Esophagus muscularis mucosa (tissue), 4 donors: ENCODE results near the gene VPS9D1. TPM values are rescaled to one million over a fixed set of nuclear protein-coding genes. Genes with fewer than 3 reads are reported as not detected.

ENCODE experiments used
- DNase-seq: peaks from one replicate; pipeline ENCODE4 v3.0.0-alpha.2; 2017; ENCODE audit errors: extremely low spot score
- H3K27ac ChIP-seq, 4 donors: fragments of 200-600 bp; sonication (generic); replicated peaks in 1 of 4; 1 replicate in 3 of 4; 2 replicates in 1 of 4; pipeline ENCODE4 v1.5.1; 2016 to 2019; ENCODE audit warnings: mild to moderate bottlenecking in 1 of 4
- H3K27me3 ChIP-seq, 4 donors: fragments of 200-600 bp; sonication (generic); one replicate each; pipeline versions ENCODE4 v1.5.1 to v1.6.0; 2016 to 2019
- H3K36me3 ChIP-seq, 4 donors: fragments of 200-600 bp; sonication (generic); one replicate each; pipeline ENCODE4 v1.5.1; 2016 to 2019
- H3K4me1 ChIP-seq, 4 donors: fragments of 200-600 bp; sonication (generic); one replicate each; pipeline ENCODE4 v1.5.1; 2016 to 2019
- H3K4me3 ChIP-seq, 4 donors: fragments of 200-600 bp; sonication (generic); 1 replicate in 2 of 4; 2 replicates in 2 of 4; pipeline ENCODE4 v1.5.1; 2016 to 2019; ENCODE audit warnings: mild to moderate bottlenecking in 4 of 4, moderate library complexity in 1 of 4
- H3K9me3 ChIP-seq, 4 donors: fragments of 200-600 bp; sonication (generic); 1 replicate in 3 of 4; 2 replicates in 1 of 4; pipeline ENCODE4 v1.5.1; 2016 to 2019
- CTCF ChIP-seq, 3 experiments: fragments of 200-600 bp in 2 of 3; fragments of 450-650 bp in 1 of 3; sonication (generic) in 2 of 3; IDR thresholded peaks; one replicate each; pipeline ENCODE4 v1.5.1; 2017 to 2019; ENCODE audit warnings: antibody characterized with exemption in 3 of 3, mild to moderate bottlenecking in 2 of 3, moderate library complexity in 1 of 3
- EP300 ChIP-seq: sonication (generic); formaldehyde crosslinking; IDR thresholded peaks from one replicate; pipeline ENCODE4 v1.6.1; 2017; ENCODE audit warnings: antibody characterized with exemption
- POLR2A ChIP-seq: fragments of 450-650 bp; IDR thresholded peaks from one replicate; pipeline ENCODE4 v1.6.1; 2017; ENCODE audit warnings: antibody characterized with exemption, moderate library complexity, mild to moderate bottlenecking, low read depth
- POLR2AphosphoS5 ChIP-seq, 2 donors: sonication (generic); formaldehyde crosslinking; IDR thresholded peaks; one replicate each; pipeline ENCODE4 v1.6.1; 2017; ENCODE audit warnings: antibody characterized with exemption in 2 of 2
- WGBS: methylation state at CpG from one replicate; pipeline ENCODE4 v1.1.5; 2018; 5-methylcytosine and 5-hydroxymethylcytosine counted together
- intact Hi-C: fragments of 100-400 bp; cut with DNase I; formaldehyde crosslinking; loops from one replicate; pipeline ENCODE4 v1.15.1; 2023
- total RNA-seq, 4 donors: library from RNA; depleted of rRNA; stranded (reverse); fragments of >200 nt; gene quantifications; one replicate each; pipeline versions ENCODE4 v1.1.0 to v1.2.1, GENCODE V29; 2016

The VPS9D1 gene
- total RNA-seq, 4 donors from 2014 or later, result 4.6 to 10.2 (median 7.1) TPM

- Histone ChIP-seq H3K36me3 (peaks cover 81 to 100% (median 96%) of the 10 kb centered on the region in 4 donors), H3K27ac (no peak overlapping the region), H3K27me3 (no peaks in the 10 kb centered on the region), H3K4me3 (no peak overlapping the region), H3K4me1 (no peaks in the 10 kb centered on the region), H3K9me3 (no peaks in the 10 kb centered on the region)
- no peak for DNase-seq
- TF ChIP-seq POLR2AphosphoS5 (IDR thresholded peaks at IDR 0.05) (no peak), CTCF (IDR thresholded peaks at IDR 0.05) (no peak), EP300 (no peak), POLR2A (no peak)
- intact Hi-C loops, result no loop called here
- 73% methylated on average over 9 of the region's 14 CpGs for WGBS
Measured at GRCh38 chr16:89729863-89730593, 9.3 kb upstream of the VPS9D1 start.

- Histone ChIP-seq H3K36me3 (peaks cover 81 to 100% (median 96%) of the 10 kb centered on the region in 4 donors), H3K27me3 (no peaks in the 10 kb centered on the region), H3K4me3 (no peak overlapping the region), H3K9me3 (no peaks in the 10 kb centered on the region), H3K27ac (no peak overlapping the region), H3K4me1 (peaks cover 2 to 5% (median 4%) of the 10 kb centered on the region in 4 donors)
- DNase-seq, result no peak
- 89% methylated on average over 18 of the region's 18 CpGs for WGBS
- intact Hi-C loops, result no loop called here
- TF ChIP-seq CTCF (IDR thresholded peaks at IDR 0.05) (no peak), EP300 (no peak), POLR2AphosphoS5 (IDR thresholded peaks at IDR 0.05) (no peak), POLR2A (no peak)
Measured at GRCh38 chr16:89729293-89729692, 8.6 kb upstream of the VPS9D1 start.

GRCh38 chr16:89727406-89728120, 6.9 kb upstream of the VPS9D1 start:
- Histone ChIP-seq H3K9me3 (no peaks in the 10 kb centered on the region), H3K36me3 (peaks cover 76 to 100% (median 96%) of the 10 kb centered on the region in 4 donors), H3K4me3 (no peak overlapping the region), H3K27ac (no peak overlapping the region), H3K4me1 (peaks cover 20 to 22% (median 21%) of the 10 kb centered on the region in 4 donors), H3K27me3 (no peaks in the 10 kb centered on the region)
- TF ChIP-seq POLR2AphosphoS5 (IDR thresholded peaks at IDR 0.05) (no peak), POLR2A (no peak), CTCF (IDR thresholded peaks at IDR 0.05) (no peak), EP300 (no peak)
- 89% methylated on average over 14 of the region's 17 CpGs for WGBS
- no peak for DNase-seq
- intact Hi-C loops, result no loop called here

- Histone ChIP-seq H3K27me3 (no peaks in the 10 kb centered on the region), H3K9me3 (no peaks in the 10 kb centered on the region), H3K4me3 (peak overlapping the region; percentile 92 to 99 (median 94)), H3K36me3 (peaks cover 40 to 60% (median 57%) of the 10 kb centered on the region in 4 donors), H3K4me1 (peaks cover 35 to 53% (median 44%) of the 10 kb centered on the region in 4 donors), H3K27ac (peak overlapping the region; percentile 12 to 99 (median 99))
- intact Hi-C loops, result loop anchor here (5.0 kb wide), 1 partner anchor 144 kb away; no protein-coding TSS in a partner anchor
- TF ChIP-seq CTCF (IDR thresholded peaks at IDR 0.05) (no peak), EP300 (no peak), POLR2AphosphoS5 (IDR thresholded peaks at IDR 0.05) (no peak), POLR2A (no peak)
- WGBS, result 52% methylated on average over 11 of the region's 30 CpGs
- DNase-seq, result no peak
Measured at GRCh38 chr16:89723279-89724250, 2.9 kb upstream of the VPS9D1 start.
